ENCODE measurements around the gene SLC22A4. TPM values are rescaled to one million over a fixed set of nuclear protein-coding genes. Genes with fewer than 3 reads are reported as not detected.

The SLC22A4 gene
- total RNA-seq, 2 experiments from 2014 or later: 0.16 to 0.22 TPM

GRCh38 chr5:132309679-132310078, 15.5 kb downstream of the SLC22A4 start:
- ChIA-PET CTCF (no interaction called here), POLR2A (no interaction called here)
- no peak for ATAC-seq (ENCODE audit: poor library complexity)
- Mint-ChIP-seq H3K27me3 (no peaks in the 10 kb centered on the region), H3K4me3 (no peak overlapping the region), H3K36me3 (ENCODE audit: low read depth) (peaks cover 6% of the 10 kb centered on the region), H3K27ac (no peak overlapping the region), H3K9me3 (peaks cover 8% of the 10 kb centered on the region), H3K4me1 (ENCODE audit: low read depth) (no peaks in the 10 kb centered on the region)
- Histone ChIP-seq H3K4me1 (ENCODE audit: insufficient read depth, low read length) (no peaks in the 10 kb centered on the region), H3K4me3 (ENCODE audit: low read length) (no peak overlapping the region), H3K27ac (ENCODE audit: low read depth in 1 of 2, low read length in 2 of 2) (no peak overlapping the region), H3K9me3 (ENCODE audit: control insufficient read depth in 1 of 2, insufficient read depth in 1 of 2, low read length in 2 of 2) (peaks cover 3 to 6% of the 10 kb centered on the region in 2 experiments), H3K36me3 (ENCODE audit: insufficient read depth, low read length) (no peaks in the 10 kb centered on the region), H3K27me3 (ENCODE audit: control insufficient read depth in 1 of 2, insufficient read depth in 2 of 2, low read length in 2 of 2) (no peaks in the 10 kb centered on the region)
- no peak for TF ChIP-seq CTCF (IDR thresholded peaks at IDR 0.05)
- intact Hi-C loops (cut with DNase I, micrococcal nuclease): no loop called here
- DNase-seq: no peak

GRCh38 chr5:132310141-132310834, 16.1 kb downstream of the SLC22A4 start:
- H3K4me3 ChIP-seq (ENCODE audit: low read length): no peak overlapping the region
- Mint-ChIP-seq H3K36me3 (ENCODE audit: low read depth) (peaks cover 3% of the 10 kb centered on the region), H3K4me1 (ENCODE audit: low read depth) (no peaks in the 10 kb centered on the region), H3K27me3 (no peaks in the 10 kb centered on the region), H3K4me3 (no peak overlapping the region), H3K9me3 (peaks cover 4% of the 10 kb centered on the region), H3K27ac (no peak overlapping the region)
- ATAC-seq (ENCODE audit: poor library complexity) (no peak), DNase-seq (no peak)
- H3K9me3 ChIP-seq (ENCODE audit: control insufficient read depth in 1 of 2, insufficient read depth in 1 of 2, low read length in 2 of 2): peaks cover under 1 to 3% of the 10 kb centered on the region in 2 experiments
- no peak overlapping the region for H3K27ac ChIP-seq (ENCODE audit: low read depth in 1 of 2, low read length in 2 of 2)
- no peaks in the 10 kb centered on the region for H3K27me3 ChIP-seq (ENCODE audit: control insufficient read depth in 1 of 2, insufficient read depth in 2 of 2, low read length in 2 of 2)
- H3K36me3 ChIP-seq (ENCODE audit: insufficient read depth, low read length): no peaks in the 10 kb centered on the region
- ChIA-PET CTCF (no interaction called here), POLR2A (no interaction called here)
- H3K4me1 ChIP-seq (ENCODE audit: insufficient read depth, low read length): no peaks in the 10 kb centered on the region
- intact Hi-C loops (cut with DNase I, micrococcal nuclease): no loop called here
- no peak for TF ChIP-seq CTCF (IDR thresholded peaks at IDR 0.05)

GRCh38 chr5:132313366-132313765, 19.2 kb downstream of the SLC22A4 start:
- ATAC-seq (ENCODE audit: poor library complexity) (no peak), DNase-seq (no peak)
- CTCF ChIA-PET: no interaction called here
- Histone ChIP-seq H3K27me3 (ENCODE audit: control insufficient read depth in 1 of 2, insufficient read depth in 2 of 2, low read length in 2 of 2) (no peaks in the 10 kb centered on the region), H3K36me3 (ENCODE audit: insufficient read depth, low read length) (no peaks in the 10 kb centered on the region), H3K4me3 (ENCODE audit: low read length) (no peak overlapping the region), H3K4me1 (ENCODE audit: insufficient read depth, low read length) (no peaks in the 10 kb centered on the region), H3K27ac (ENCODE audit: low read depth in 1 of 2, low read length in 2 of 2) (no peak overlapping the region), H3K9me3 (ENCODE audit: control insufficient read depth in 1 of 2, insufficient read depth in 1 of 2, low read length in 2 of 2) (no peaks in the 10 kb centered on the region)
- H3K27me3 Mint-ChIP-seq: no peaks in the 10 kb centered on the region
- POLR2A ChIA-PET: no interaction called here
- no peaks in the 10 kb centered on the region for H3K36me3 Mint-ChIP-seq (ENCODE audit: low read depth)
- intact Hi-C loops (cut with DNase I, micrococcal nuclease): no loop called here
- no peaks in the 10 kb centered on the region for H3K4me1 Mint-ChIP-seq (ENCODE audit: low read depth)
- peaks cover 2% of the 10 kb centered on the region for H3K9me3 Mint-ChIP-seq
- no peak for TF ChIP-seq CTCF (IDR thresholded peaks at IDR 0.05)
- no peak overlapping the region for H3K27ac Mint-ChIP-seq
- no peak overlapping the region for H3K4me3 Mint-ChIP-seq
